HG02938 (cell line): Measurements from ENCODE around the gene RAPGEF6.
"Not testable (repeated sequence)": the region's sequence is repeated elsewhere in the genome, so short reads cannot be mapped to it uniquely, and the experiment has no call there.

Experiments used
- ATAC-seq: cut with Tn5 transposase; IDR thresholded peaks from one replicate; pipeline ENCODE4 v1.9.1; 2021; ENCODE audit warnings: mild to moderate bottlenecking, moderate library complexity; ENCODE audit not compliant: unreplicated experiment

RAPGEF6 gene

GRCh38 chr5:131634996-131635683 lies at the start of gene RAPGEF6:
RAPGEF6 (minus strand) TSS chr5:131635229; CDS start chr5:131635030, 199 bp downstream.
- peak; percentile 88 for ATAC-seq

- no peak for ATAC-seq
Observed at GRCh38 chr5:131684595-131684994, 49.6 kb upstream of the RAPGEF6 start.

- no peak for ATAC-seq
Observed at GRCh38 chr5:131684051-131684450, 49.0 kb upstream of the RAPGEF6 start.

GRCh38 chr5:131682826-131683225 lies 47.8 kb upstream of the RAPGEF6 start:
- no peak for ATAC-seq

- no peak for ATAC-seq
Observed at GRCh38 chr5:131682175-131682574, 47.1 kb upstream of the RAPGEF6 start.

- ATAC-seq, result no peak
Observed at GRCh38 chr5:131679911-131680310, 44.9 kb upstream of the RAPGEF6 start.

- not testable (repeated sequence) for ATAC-seq
Observed at GRCh38 chr5:131678273-131678672, 43.2 kb upstream of the RAPGEF6 start.

- no peak for ATAC-seq
Observed at GRCh38 chr5:131677115-131677514, 42.1 kb upstream of the RAPGEF6 start.

- peak; percentile 58 for ATAC-seq
Observed at GRCh38 chr5:131672776-131673175, 37.7 kb upstream of the RAPGEF6 start.

GRCh38 chr5:131671994-131672655 lies 37.1 kb upstream of the RAPGEF6 start:
- no peak for ATAC-seq

- ATAC-seq, result peak; percentile 61
Observed at GRCh38 chr5:131671409-131671808, 36.4 kb upstream of the RAPGEF6 start.

GRCh38 chr5:131664929-131665328 lies 29.9 kb upstream of the RAPGEF6 start:
- peak; percentile 72 for ATAC-seq

- no peak for ATAC-seq
Observed at GRCh38 chr5:131661933-131662332, 26.9 kb upstream of the RAPGEF6 start.

GRCh38 chr5:131659841-131660240 lies 24.8 kb upstream of the RAPGEF6 start:
- ATAC-seq, result no peak

- no peak for ATAC-seq
Observed at GRCh38 chr5:131659290-131659689, 24.3 kb upstream of the RAPGEF6 start.

- no peak for ATAC-seq
Observed at GRCh38 chr5:131654776-131655175, 19.7 kb upstream of the RAPGEF6 start.

- ATAC-seq, result no peak
Observed at GRCh38 chr5:131654309-131654708, 19.3 kb upstream of the RAPGEF6 start.

GRCh38 chr5:131649161-131649560 lies 14.1 kb upstream of the RAPGEF6 start:
- ATAC-seq, result no peak

GRCh38 chr5:131647048-131647769 lies 12.2 kb upstream of the RAPGEF6 start:
- ATAC-seq, result peak; percentile 88

GRCh38 chr5:131644822-131645221 lies 9.8 kb upstream of the RAPGEF6 start:
- ATAC-seq, result no peak

GRCh38 chr5:131644370-131644769 lies 9.3 kb upstream of the RAPGEF6 start:
- no peak for ATAC-seq

- ATAC-seq, result no peak
Observed at GRCh38 chr5:131641494-131641893, 6.5 kb upstream of the RAPGEF6 start.
